Measurements from ENCODE around the gene RGS16. TPM values are rescaled to one million over a fixed set of nuclear protein-coding genes. Genes with fewer than 3 reads are reported as not detected.
A peak's percentile ranks its signal among the peaks of the same experiment; 100 is the strongest.

The RGS16 gene
- total and polyA plus RNA-seq, 7 donors, result 0.72 to 22.5 (median 1.8) TPM

DNA sequence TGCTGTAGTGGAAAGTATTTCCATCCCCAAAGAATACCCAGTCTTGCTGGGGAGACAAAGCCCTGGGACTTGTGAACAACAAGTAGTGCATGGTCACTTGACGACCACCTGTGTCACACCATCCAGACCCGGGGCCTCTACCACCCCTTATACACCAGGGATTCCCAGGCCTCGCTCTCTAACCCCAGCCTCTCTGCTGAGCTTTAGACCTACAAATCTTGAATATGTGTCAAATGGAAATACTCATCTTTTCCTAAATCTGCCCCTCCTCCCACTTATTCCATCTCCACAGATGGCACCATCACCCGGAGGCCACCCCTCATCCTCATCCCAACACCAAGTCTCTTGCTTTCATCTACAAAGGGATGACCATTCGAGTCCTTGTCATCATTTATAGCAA is 14.3 kb downstream of the RGS16 start:
- TF ChIP-seq CTCF (IDR thresholded peaks at IDR 0.05), result no peak
- ATAC-seq, result no peak
- 90 to 91% (median 91%) methylated on average over 5 of the region's 5 CpGs for WGBS, 3 donors
- no peak for DNase-seq
- peaks cover 10% of the 10 kb centered on the region for H3K4me1 ChIP-seq
- H3K27ac ChIP-seq, result no peak overlapping the region
- no peaks in the 10 kb centered on the region for H3K36me3 ChIP-seq (ENCODE audit: insufficient read depth in 1 of 2, low read depth in 1 of 2)
- H3K4me3 ChIP-seq, result no peak overlapping the region
- intact Hi-C loops (cut with DNase I), result loop anchor here in 1 of 2 donors (10.0 kb wide), 2 partner anchors 505 to 1045 kb away; partner anchors contain the start of gene ARPC5
- H3K27me3 ChIP-seq (ENCODE audit: insufficient read depth in 3 of 3, low read length in 2 of 3), result no peaks in the 10 kb centered on the region
- no peaks in the 10 kb centered on the region for H3K9me3 ChIP-seq

DNA sequence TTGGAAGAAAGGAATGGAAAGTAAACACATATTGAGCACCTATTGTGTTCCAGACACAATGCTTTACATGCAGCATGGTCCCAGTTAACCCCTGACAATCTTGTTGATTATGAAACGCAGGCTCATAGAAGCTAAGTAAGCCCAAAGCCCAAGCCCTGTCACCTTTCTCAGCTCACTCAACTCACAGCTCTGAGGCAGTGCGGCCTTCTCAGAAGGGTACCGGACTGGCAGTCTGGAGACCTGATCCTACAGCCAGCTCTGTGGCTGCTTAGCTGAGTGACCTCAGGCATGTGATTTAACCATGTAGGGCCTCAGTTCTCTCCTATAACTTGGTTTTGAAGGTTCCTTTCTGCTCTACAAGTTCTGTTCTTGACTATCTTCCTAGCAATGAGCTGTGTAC is 14.7 kb downstream of the RGS16 start:
- no peak for DNase-seq
- peak overlapping the region; percentile 89 for H3K27ac ChIP-seq
- peaks cover 10% of the 10 kb centered on the region for H3K4me1 ChIP-seq
- no peaks in the 10 kb centered on the region for H3K36me3 ChIP-seq (ENCODE audit: insufficient read depth in 1 of 2, low read depth in 1 of 2)
- H3K27me3 ChIP-seq (ENCODE audit: insufficient read depth in 3 of 3, low read length in 2 of 3), result no peaks in the 10 kb centered on the region
- intact Hi-C loops (cut with DNase I), result no loop called here
- peak overlapping the region; percentile 80 for H3K4me3 ChIP-seq
- no peak for ATAC-seq
- TF ChIP-seq CTCF (IDR thresholded peaks at IDR 0.05), result no peak
- WGBS, 3 donors, result 89 to 92% (median 90%) methylated on average over 3 of the region's 3 CpGs
- no peaks in the 10 kb centered on the region for H3K9me3 ChIP-seq

DNA sequence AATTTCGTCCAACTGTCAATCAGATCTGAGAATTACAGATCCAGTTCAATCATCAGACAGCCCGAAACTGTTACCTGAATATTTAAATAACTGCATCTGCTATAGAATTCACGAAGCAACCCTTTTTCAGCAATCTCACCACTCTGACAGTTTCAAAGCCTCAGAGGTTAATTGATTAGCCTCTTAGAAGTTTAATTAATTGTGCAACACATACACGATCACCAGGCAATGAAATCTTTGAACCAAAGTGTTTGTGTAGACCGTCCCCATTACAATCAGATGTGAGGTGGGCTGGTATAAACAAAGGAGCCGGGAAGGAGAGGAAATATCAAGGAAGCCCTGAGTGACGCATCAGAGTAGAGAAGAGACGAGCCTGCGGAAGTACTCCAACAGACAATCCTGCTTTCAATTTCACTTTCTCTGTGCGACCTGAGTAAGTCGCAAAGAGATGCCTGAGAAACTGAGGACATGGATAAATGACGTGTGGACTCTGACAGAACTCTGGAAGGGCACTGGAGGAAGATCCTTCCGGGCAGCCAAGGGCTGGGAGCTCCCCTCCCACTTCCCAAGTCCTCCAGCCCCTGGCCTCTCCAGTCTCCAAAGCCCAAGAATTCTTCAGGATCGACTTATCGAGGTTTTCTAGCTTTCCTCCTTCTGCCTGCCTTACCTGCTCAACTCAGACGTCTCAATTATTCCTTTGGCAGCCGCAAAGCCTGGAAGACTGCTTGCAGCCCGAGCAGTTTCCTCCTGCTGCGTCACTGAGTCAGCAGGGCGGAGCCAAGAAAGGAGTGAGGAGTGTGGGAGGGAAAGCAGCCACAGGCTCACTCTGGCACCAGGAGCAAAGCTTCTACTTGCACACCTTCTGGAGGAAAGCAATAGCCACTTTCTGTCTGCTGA is 15.4 kb downstream of the RGS16 start, which contains the start of gene RNASEL:
TSS of gene RNASEL (minus strand) at position 757 of the 897 bp plus-strand sequence. CDS start 2,450 bp downstream, outside the sequence.
- intact Hi-C loops (cut with DNase I), result no loop called here
- peak; percentile 75 to 84 for DNase-seq
- WGBS, 3 donors, result 8 to 13% (median 11%) methylated on average over 19 to 20 of the region's 20 CpGs
- no peak for TF ChIP-seq CTCF (IDR thresholded peaks at IDR 0.05)
- H3K36me3 ChIP-seq (ENCODE audit: insufficient read depth in 1 of 2, low read depth in 1 of 2), result no peaks in the 10 kb centered on the region
- H3K4me3 ChIP-seq, result peak within 1 kb of the TSS; percentile 80
- peak; percentile 83 to 94 (median 88) for ATAC-seq
- no peaks in the 10 kb centered on the region for H3K9me3 ChIP-seq
- H3K27me3 ChIP-seq (ENCODE audit: insufficient read depth in 3 of 3, low read length in 2 of 3), result no peaks in the 10 kb centered on the region
- H3K27ac ChIP-seq, result peak within 1 kb of the TSS; percentile 89
- peaks cover 17% of the 10 kb centered on the region for H3K4me1 ChIP-seq

DNA sequence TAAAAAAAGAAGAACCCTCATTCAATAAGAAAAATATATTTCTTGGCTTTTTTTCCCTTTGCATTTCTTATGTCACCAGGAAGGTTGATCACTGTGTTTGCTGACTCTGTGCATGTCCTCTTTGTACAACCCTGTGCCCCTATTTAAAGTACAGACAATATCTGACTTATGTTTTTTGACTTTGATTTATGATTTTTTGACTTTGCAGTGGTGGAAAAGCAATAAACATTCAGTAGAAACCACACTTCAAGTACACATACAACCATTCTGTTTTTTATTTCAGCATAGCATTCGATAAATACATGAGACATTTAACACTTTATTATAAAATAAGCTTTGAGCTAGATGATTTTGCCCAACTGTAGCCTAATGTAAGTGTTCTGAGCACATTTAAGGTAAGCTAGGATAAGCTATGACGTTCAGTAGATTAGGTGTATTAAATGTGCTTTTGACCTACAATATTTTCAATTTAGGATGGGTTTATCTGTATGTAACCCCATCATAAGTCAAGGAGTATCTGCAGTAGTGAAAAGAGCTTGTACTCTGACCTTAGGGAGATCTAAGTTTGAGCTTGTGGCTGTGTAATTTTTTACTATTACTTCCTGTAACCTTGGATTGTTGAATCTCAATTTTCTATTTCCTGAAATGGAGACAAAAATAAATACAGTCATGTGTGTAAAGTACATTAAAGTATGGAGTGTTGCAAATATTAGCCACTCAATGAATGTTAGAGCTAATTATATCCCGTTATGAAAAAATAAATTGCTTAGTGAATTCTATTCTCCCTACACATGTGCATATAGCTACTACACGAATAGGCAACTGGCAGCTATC is 16.3 kb downstream of the RGS16 start:
- Histone ChIP-seq H3K27ac (peak overlapping the region; percentile 89), H3K36me3 (ENCODE audit: insufficient read depth in 1 of 2, low read depth in 1 of 2) (no peaks in the 10 kb centered on the region), H3K9me3 (no peaks in the 10 kb centered on the region), H3K4me3 (peak overlapping the region; percentile 80), H3K27me3 (ENCODE audit: insufficient read depth in 3 of 3, low read length in 2 of 3) (no peaks in the 10 kb centered on the region), H3K4me1 (peaks cover 17% of the 10 kb centered on the region)
- no peak for ATAC-seq
- TF ChIP-seq CTCF (IDR thresholded peaks at IDR 0.05), result no peak
- no peak for DNase-seq
- intact Hi-C loops (cut with DNase I), result no loop called here
- WGBS, 3 donors, result 45 to 57% (median 48%) methylated on average over 4 of the region's 4 CpGs
